ENCODE results near the gene HIRA. TPM values are rescaled to one million over a fixed set of nuclear protein-coding genes. Genes with fewer than 3 reads are reported as not detected.

HIRA gene
- total and polyA plus RNA-seq, 9 of the 15 experiments (the other 6 are each of a cell fraction or from before 2014, with no cell fraction given), result 0.96 to 132 (median 58.4) TPM

DNA sequence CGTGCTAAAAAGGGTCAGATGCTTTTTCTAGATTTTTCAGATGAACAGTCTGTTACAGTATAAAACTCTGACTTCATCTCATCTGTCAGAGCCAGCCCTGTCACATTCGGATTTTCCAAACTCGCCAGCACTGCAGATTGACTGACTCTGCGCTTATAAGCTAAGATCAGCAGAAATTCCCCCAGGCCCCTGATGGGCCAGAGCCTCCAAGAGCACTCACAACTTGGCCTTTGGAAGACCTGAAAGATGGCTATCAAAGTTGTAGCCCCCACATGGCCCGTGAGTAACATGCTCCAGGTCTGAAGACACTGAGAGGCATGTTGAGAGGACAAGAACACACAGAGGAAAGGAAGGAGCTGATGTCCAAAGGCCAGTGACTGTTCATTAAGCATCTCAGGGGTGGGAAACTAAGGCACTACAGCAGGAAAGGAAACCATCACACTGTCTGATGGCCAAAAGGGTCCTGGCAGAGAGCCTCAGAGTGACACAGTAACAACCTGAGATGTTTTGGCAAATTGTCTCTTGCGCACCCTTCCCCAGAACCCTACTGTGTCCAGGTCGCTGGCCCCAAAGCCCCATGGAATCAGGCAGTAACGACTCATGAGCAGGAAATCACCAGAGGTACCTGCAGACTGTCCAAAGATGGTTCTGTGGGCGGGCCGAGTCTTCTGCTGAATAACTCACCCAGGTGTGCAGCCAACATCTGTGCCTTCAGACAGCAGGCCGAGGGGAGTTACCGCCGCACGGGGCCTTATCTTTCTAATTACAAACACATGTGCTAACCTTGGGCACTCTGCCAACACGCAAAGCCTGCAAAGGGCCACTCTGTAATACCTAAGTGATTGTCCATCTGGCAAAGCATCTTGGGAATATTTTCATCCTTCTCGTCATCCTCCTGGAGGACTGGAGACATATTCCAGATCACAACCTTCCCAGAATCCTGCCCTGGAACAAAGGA lies 23.6 kb downstream of the HIRA start (continued):
- peak; percentile 48 for TF ChIP-seq ZBTB2 (IDR thresholded peaks at IDR 0.05)
- TF ChIP-seq PHF21A (IDR thresholded peaks at IDR 0.05; ENCODE audit: borderline replicate concordance, low read depth), result no peak
- TF ChIP-seq, protein P1, sequence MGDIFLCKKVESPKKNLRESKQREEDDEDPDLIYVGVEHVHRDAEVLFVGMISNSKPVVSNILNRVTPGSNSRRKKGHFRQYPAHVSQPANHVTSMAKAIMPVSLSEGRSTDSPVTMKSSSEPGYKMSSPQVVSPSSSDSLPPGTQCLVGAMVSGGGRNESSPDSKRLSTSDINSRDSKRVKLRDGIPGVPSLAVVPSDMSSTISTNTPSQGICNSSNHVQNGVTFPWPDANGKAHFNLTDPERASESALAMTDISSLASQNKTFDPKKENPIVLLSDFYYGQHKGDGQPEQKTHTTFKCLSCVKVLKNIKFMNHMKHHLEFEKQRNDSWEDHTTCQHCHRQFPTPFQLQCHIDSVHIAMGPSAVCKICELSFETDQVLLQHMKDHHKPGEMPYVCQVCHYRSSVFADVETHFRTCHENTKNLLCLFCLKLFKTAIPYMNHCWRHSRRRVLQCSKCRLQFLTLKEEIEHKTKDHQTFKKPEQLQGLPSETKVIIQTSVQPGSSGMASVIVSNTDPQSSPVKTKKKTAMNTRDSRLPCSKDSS (IDR thresholded peaks at IDR 0.05; ENCODE audit: low read depth, partially characterized antibody), result no peak
- no peak for TF ChIP-seq ZNF507 (tag; conservative IDR thresholded peaks at IDR 0.05)
- TF ChIP-seq NEUROD1 (IDR thresholded peaks at IDR 0.05; ENCODE audit: borderline replicate concordance, low read depth, low read length, partially characterized antibody), result peak; percentile 58
- TF ChIP-seq CSDE1 (IDR thresholded peaks at IDR 0.05), result no peak
- TF ChIP-seq ZNF75A (CRISPR knock-in tag; IDR thresholded peaks at IDR 0.05), result no peak
- TF ChIP-seq ATF7 (IDR thresholded peaks at IDR 0.05), result peak; percentile 81
- TF ChIP-seq MCM3 (IDR thresholded peaks at IDR 0.05), result no peak
- TF ChIP-seq, protein P2, sequence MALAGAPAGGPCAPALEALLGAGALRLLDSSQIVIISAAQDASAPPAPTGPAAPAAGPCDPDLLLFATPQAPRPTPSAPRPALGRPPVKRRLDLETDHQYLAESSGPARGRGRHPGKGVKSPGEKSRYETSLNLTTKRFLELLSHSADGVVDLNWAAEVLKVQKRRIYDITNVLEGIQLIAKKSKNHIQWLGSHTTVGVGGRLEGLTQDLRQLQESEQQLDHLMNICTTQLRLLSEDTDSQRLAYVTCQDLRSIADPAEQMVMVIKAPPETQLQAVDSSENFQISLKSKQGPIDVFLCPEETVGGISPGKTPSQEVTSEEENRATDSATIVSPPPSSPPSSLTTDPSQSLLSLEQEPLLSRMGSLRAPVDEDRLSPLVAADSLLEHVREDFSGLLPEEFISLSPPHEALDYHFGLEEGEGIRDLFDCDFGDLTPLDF (CRISPR knock-in tag; IDR thresholded peaks at IDR 0.05), result peak; percentile 84
- no peak for TF ChIP-seq CCAR2 (IDR thresholded peaks at IDR 0.05; ENCODE audit: low read depth, low read length)
- TF ChIP-seq KLF1 (tag; IDR thresholded peaks at IDR 0.05), result peak; percentile 76; the same call in 1 of the 2 replicates
- TF ChIP-seq, protein P3, sequence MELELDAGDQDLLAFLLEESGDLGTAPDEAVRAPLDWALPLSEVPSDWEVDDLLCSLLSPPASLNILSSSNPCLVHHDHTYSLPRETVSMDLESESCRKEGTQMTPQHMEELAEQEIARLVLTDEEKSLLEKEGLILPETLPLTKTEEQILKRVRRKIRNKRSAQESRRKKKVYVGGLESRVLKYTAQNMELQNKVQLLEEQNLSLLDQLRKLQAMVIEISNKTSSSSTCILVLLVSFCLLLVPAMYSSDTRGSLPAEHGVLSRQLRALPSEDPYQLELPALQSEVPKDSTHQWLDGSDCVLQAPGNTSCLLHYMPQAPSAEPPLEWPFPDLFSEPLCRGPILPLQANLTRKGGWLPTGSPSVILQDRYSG (tag; conservative IDR thresholded peaks at IDR 0.05; ENCODE audit: low read depth), result peak; percentile 83
- TF ChIP-seq ZEB2 (IDR thresholded peaks at IDR 0.05), result peak; percentile 98
- TF ChIP-seq GATA2 (CRISPR knock-in tag; IDR thresholded peaks at IDR 0.05), result no peak
- no peak for TF ChIP-seq GABPA (tag; conservative IDR thresholded peaks at IDR 0.05; ENCODE audit: low read depth)
- TF ChIP-seq ZSCAN29 (IDR thresholded peaks at IDR 0.05), result no peak
- TF ChIP-seq, protein P4, sequence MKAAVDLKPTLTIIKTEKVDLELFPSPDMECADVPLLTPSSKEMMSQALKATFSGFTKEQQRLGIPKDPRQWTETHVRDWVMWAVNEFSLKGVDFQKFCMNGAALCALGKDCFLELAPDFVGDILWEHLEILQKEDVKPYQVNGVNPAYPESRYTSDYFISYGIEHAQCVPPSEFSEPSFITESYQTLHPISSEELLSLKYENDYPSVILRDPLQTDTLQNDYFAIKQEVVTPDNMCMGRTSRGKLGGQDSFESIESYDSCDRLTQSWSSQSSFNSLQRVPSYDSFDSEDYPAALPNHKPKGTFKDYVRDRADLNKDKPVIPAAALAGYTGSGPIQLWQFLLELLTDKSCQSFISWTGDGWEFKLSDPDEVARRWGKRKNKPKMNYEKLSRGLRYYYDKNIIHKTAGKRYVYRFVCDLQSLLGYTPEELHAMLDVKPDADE (conservative IDR thresholded peaks at IDR 0.05; ENCODE audit: control insufficient read depth, low read depth, low read length), result no peak
- no peak for TF ChIP-seq HMG20A (CRISPR knock-in tag; conservative IDR thresholded peaks at IDR 0.05)
- no peak for TF ChIP-seq ZNF217 (CRISPR knock-in tag; IDR thresholded peaks at IDR 0.05)
- TF ChIP-seq, protein P5, sequence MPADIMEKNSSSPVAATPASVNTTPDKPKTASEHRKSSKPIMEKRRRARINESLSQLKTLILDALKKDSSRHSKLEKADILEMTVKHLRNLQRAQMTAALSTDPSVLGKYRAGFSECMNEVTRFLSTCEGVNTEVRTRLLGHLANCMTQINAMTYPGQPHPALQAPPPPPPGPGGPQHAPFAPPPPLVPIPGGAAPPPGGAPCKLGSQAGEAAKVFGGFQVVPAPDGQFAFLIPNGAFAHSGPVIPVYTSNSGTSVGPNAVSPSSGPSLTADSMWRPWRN (IDR thresholded peaks at IDR 0.05; ENCODE audit: low read depth), result peak; percentile 82
- no peak for TF ChIP-seq CHD2 (IDR thresholded peaks at IDR 0.05; ENCODE audit: low read depth, low read length)
